Smooth muscle cell (in vitro differentiated cells): ENCODE data around the gene CHDH. TPM values are rescaled to one million over a fixed set of nuclear protein-coding genes. Genes with fewer than 3 reads are reported as not detected.

Experiments
- DNase-seq: peaks from one replicate; lab custom pipeline; 2025; ENCODE audit not compliant: unreplicated experiment; lab: John Stamatoyannopoulos, UW
- H2AFZ ChIP-seq: fragments of 200-600 bp; sonication (generic); 2 replicates; pipeline ENCODE4 v1.6.0; 2016; ENCODE audit warnings: antibody characterized with exemption, low read depth, mild to moderate bottlenecking
- H3F3A ChIP-seq: fragments of 200-600 bp; sonication (generic); 2 replicates; pipeline ENCODE4 v1.6.0; 2017; ENCODE audit warnings: antibody characterized with exemption, low read depth
- H3K27ac ChIP-seq: fragments of 200-600 bp; sonication (generic); 2 replicates; pipeline ENCODE4 v1.5.1; 2016; ENCODE audit warnings: low read depth, mild to moderate bottlenecking
- H3K27me3 ChIP-seq: fragments of 200-600 bp; sonication (generic); 2 replicates; pipeline ENCODE4 v1.6.1; 2016; ENCODE audit warnings: low read depth, mild to moderate bottlenecking
- H3K36me3 ChIP-seq: fragments of 200-600 bp; sonication (generic); 2 replicates; pipeline ENCODE4 v1.5.1; 2016; ENCODE audit warnings: low read depth
- H3K4me1 ChIP-seq: fragments of 200-600 bp; sonication (generic); 2 replicates; pipeline ENCODE4 v1.5.1; 2016; ENCODE audit warnings: low read depth
- H3K4me2 ChIP-seq: fragments of 200-600 bp; sonication (generic); 2 replicates; pipeline ENCODE4 v1.6.0; 2016; ENCODE audit warnings: mild to moderate bottlenecking
- H3K4me3 ChIP-seq: fragments of 200-600 bp; sonication (generic); 2 replicates; pipeline ENCODE4 v1.5.1; 2016; ENCODE audit warnings: mild to moderate bottlenecking
- H3K79me2 ChIP-seq: fragments of 200-600 bp; sonication (generic); 2 replicates; pipeline ENCODE4 v1.6.0; 2016; ENCODE audit warnings: low read depth, mild to moderate bottlenecking
- H3K9ac ChIP-seq: fragments of 200-600 bp; sonication (generic); 2 replicates; pipeline ENCODE4 v1.6.0; 2016; ENCODE audit warnings: low read depth
- H3K9me3 ChIP-seq: fragments of 200-600 bp; sonication (generic); replicated peaks from 2 replicates; pipeline ENCODE4 v1.5.1; 2016; ENCODE audit warnings: low read depth
- H4K20me1 ChIP-seq: fragments of 200-600 bp; sonication (generic); 2 replicates; pipeline ENCODE4 v1.6.0; 2016; ENCODE audit warnings: low read depth
- WGBS: methylation state at CpG from one replicate; pipeline ENCODE4 v1.1.7; 2016; ENCODE audit warnings: low lambda C conversion rate; 5-methylcytosine and 5-hydroxymethylcytosine counted together
- polyA plus RNA-seq: library from polyadenylated mRNA; unstranded; fragments of >200 nt; fragmentation: Nextera tagmentation; extraction: Ambion mirVana; gene quantifications from 2 replicates; pipeline ENCODE4 v1.2.1, GENCODE V29; 2016
- total RNA-seq: library from RNA; depleted of rRNA; stranded (reverse); fragments of >200 nt; gene quantifications from 2 replicates; pipeline ENCODE4 v1.2.3, GENCODE V29; 2014
- TF ChIP-seq, protein P1 (sequence below): fragments of 200-600 bp; sonication (generic); IDR thresholded peaks from 2 replicates; pipeline ENCODE4 v1.5.1; 2017; ENCODE audit warnings: borderline replicate concordance, mild to moderate bottlenecking, antibody characterized with exemption; ENCODE audit not compliant: insufficient read depth, poor library complexity, severe bottlenecking

CHDH gene
- total and polyA plus RNA-seq, 2 experiments from 2014 or later: 0.36 to 0.51 TPM

DNA sequence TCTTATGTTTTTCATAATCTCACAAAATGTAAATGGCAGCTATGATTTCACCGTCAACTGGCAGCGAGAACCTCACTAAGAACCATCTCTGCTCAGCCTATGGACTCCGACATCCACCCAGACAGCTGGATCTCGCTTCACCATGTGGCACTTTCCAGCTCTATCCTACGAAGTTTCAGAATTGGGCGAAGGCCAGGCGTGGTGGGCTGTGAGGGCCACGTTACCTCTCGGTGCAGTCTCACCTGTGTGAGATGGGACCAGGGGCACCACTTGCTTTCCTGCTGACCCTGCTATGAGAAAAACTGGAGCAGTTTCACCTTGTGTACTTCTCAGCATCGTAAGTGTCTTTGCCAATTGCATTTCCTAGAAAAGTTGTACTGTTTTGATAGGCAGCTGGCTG lies 32.3 kb downstream of the CHDH start:
- H3K27ac ChIP-seq: no peak overlapping the region
- 95% methylated on average over 10 of the region's 10 CpGs for WGBS

DNA sequence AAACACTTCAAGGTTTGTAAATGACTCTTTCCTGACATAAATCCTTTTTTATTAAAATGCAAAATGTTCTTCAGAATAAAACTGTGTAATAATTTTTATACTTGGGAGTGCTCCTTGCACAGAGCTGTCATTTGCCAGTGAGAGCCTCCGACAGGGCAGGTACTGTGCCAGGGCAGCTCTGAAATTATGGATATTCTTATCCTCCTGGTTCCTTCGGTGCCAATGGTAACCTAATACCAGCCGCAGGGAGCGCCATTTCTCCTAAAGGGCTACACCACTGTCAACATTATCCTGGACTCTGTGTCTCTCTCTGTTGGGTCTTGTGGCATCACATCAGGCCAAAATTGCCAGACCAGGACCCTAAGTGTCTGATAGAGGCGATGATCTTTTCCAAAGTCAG lies 33.0 kb downstream of the CHDH start:
- DNase-seq: no peak
- Histone ChIP-seq H4K20me1 (no peaks in the 10 kb centered on the region), H3K9me3 (no peaks in the 10 kb centered on the region), H3K9ac (no peak overlapping the region), H3K4me1 (no peaks in the 10 kb centered on the region), H3K4me3 (no peak overlapping the region), H3F3A (no peaks in the 10 kb centered on the region), H3K27me3 (no peaks in the 10 kb centered on the region), H3K4me2 (no peak overlapping the region), H3K27ac (no peak overlapping the region), H2AFZ (no peak overlapping the region), H3K79me2 (no peaks in the 10 kb centered on the region), H3K36me3 (no peaks in the 10 kb centered on the region)
- 97% methylated on average over 5 of the region's 5 CpGs for WGBS
- TF ChIP-seq, protein P1, sequence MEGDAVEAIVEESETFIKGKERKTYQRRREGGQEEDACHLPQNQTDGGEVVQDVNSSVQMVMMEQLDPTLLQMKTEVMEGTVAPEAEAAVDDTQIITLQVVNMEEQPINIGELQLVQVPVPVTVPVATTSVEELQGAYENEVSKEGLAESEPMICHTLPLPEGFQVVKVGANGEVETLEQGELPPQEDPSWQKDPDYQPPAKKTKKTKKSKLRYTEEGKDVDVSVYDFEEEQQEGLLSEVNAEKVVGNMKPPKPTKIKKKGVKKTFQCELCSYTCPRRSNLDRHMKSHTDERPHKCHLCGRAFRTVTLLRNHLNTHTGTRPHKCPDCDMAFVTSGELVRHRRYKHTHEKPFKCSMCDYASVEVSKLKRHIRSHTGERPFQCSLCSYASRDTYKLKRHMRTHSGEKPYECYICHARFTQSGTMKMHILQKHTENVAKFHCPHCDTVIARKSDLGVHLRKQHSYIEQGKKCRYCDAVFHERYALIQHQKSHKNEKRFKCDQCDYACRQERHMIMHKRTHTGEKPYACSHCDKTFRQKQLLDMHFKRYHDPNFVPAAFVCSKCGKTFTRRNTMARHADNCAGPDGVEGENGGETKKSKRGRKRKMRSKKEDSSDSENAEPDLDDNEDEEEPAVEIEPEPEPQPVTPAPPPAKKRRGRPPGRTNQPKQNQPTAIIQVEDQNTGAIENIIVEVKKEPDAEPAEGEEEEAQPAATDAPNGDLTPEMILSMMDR: no peak

More for the DNA sequence above, 32.3 kb downstream of the CHDH start:
- Histone ChIP-seq H3K9ac (no peak overlapping the region), H3K4me1 (no peaks in the 10 kb centered on the region), H4K20me1 (no peaks in the 10 kb centered on the region), H3K4me3 (no peak overlapping the region), H3K27me3 (no peaks in the 10 kb centered on the region), H2AFZ (no peak overlapping the region), H3K79me2 (no peaks in the 10 kb centered on the region), H3K36me3 (no peaks in the 10 kb centered on the region), H3K9me3 (no peaks in the 10 kb centered on the region), H3F3A (no peaks in the 10 kb centered on the region), H3K4me2 (no peak overlapping the region)
- TF ChIP-seq, protein P1: no peak
- DNase-seq: no peak

GRCh38 chr3:53812434-53812833 lies 33.8 kb downstream of the CHDH start:
- no peaks in the 10 kb centered on the region for H3K27me3 ChIP-seq
- no peaks in the 10 kb centered on the region for H4K20me1 ChIP-seq
- no peaks in the 10 kb centered on the region for H3K79me2 ChIP-seq
- no peaks in the 10 kb centered on the region for H3F3A ChIP-seq
- no peak overlapping the region for H3K4me2 ChIP-seq
- H3K4me1 ChIP-seq: no peaks in the 10 kb centered on the region
- H3K36me3 ChIP-seq: no peaks in the 10 kb centered on the region
- H3K9me3 ChIP-seq: no peaks in the 10 kb centered on the region
- 83% methylated on average over 4 of the region's 4 CpGs for WGBS
- no peak overlapping the region for H2AFZ ChIP-seq
- H3K27ac ChIP-seq: no peak overlapping the region
- no peak for DNase-seq
- TF ChIP-seq, protein P1: no peak
- no peak overlapping the region for H3K9ac ChIP-seq
- H3K4me3 ChIP-seq: no peak overlapping the region

DNA sequence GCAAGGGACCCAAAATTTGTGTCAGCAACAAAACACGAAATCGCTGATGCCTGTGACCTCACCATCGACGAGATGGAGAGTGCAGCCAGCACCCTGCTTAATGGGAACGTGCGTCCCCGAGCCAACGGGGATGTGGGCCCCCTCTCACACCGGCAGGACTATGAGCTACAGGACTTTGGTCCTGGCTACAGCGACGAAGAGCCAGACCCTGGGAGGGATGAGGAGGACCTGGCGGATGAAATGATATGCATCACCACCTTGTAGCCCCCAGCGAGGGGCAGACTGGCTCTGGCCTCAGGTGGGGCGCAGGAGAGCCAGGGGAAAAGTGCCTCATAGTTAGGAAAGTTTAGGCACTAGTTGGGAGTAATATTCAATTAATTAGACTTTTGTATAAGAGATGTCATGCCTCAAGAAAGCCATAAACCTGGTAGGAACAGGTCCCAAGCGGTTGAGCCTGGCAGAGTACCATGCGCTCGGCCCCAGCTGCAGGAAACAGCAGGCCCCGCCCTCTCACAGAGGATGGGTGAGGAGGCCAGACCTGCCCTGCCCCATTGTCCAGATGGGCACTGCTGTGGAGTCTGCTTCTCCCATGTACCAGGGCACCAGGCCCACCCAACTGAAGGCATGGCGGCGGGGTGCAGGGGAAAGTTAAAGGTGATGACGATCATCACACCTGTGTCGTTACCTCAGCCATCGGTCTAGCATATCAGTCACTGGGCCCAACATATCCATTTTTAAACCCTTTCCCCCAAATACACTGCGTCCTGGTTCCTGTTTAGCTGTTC lies 34.9 kb downstream of the CHDH start:
- no peak overlapping the region for H3K9ac ChIP-seq
- no peaks in the 10 kb centered on the region for H3F3A ChIP-seq
- H4K20me1 ChIP-seq: no peaks in the 10 kb centered on the region
- no peak for DNase-seq
- WGBS: 94% methylated on average over 24 of the region's 24 CpGs
- H3K4me1 ChIP-seq: no peaks in the 10 kb centered on the region
- no peak overlapping the region for H3K4me2 ChIP-seq
- H3K79me2 ChIP-seq: no peaks in the 10 kb centered on the region
- H3K4me3 ChIP-seq: no peak overlapping the region
- H3K27me3 ChIP-seq: no peaks in the 10 kb centered on the region
- no peaks in the 10 kb centered on the region for H3K9me3 ChIP-seq
- H2AFZ ChIP-seq: no peak overlapping the region
- no peak overlapping the region for H3K27ac ChIP-seq
- no peaks in the 10 kb centered on the region for H3K36me3 ChIP-seq
- TF ChIP-seq, protein P1: no peak
